D721Med (cell line): Measurements from ENCODE around the gene PTPRA.
"Not testable (repeated sequence)": the region's sequence is repeated elsewhere in the genome, so short reads cannot be mapped to it uniquely, and the experiment has no call there.

Source experiments
- DNase-seq: peaks from one replicate; pipeline ENCODE4 v3.0.0; 2011; ENCODE audit warnings: low spot score; ENCODE audit not compliant: insufficient read length
- FAIRE-seq: peaks from 2 replicates; lab custom pipeline; 2011; peaks lifted over from hg19 to GRCh38; lab: Jason Lieb, UNC
- TF ChIP-seq, protein P1 (sequence below): IDR thresholded peaks from 2 replicates; pipeline ENCODE4 v1.5.1; 2012; ENCODE audit warnings: mild to moderate bottlenecking, control low read depth; ENCODE audit not compliant: insufficient read depth; ENCODE audit errors: missing control alignments

PTPRA gene

DNA sequence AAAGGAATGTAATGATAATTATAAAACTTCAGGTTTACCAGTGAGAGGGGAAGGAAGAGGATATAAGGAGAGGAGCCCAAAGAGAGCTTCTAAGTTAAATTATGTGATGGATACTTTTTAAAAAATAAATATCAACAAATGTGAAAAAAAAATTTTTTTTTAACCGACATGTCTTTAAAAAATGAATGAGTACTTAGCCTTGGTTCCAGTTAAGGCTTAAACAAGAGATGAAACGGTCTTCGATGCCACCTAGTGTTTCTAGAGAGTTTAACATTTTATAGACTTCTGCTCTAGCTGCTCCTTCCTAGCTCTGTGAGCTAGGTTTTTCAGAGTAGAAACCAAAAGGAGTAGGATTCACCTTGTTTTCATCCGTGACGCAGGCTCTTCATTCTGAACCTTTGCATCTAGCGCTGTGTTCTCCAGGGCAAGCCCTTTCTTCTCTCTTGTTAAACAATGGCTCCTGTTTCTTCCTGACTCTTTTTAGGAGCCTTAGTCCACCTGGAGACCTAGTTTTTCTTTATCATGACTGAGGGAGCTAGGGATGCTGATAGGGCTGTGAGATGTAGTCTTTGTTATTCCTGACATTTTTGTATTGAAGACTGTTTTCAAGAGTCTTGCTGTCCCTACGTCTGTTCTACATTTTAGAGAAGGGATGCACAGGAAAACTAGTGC, 127.7 kb downstream of the PTPRA start:
- no peak for DNase-seq
- FAIRE-seq = no peak
- TF ChIP-seq, protein P1, sequence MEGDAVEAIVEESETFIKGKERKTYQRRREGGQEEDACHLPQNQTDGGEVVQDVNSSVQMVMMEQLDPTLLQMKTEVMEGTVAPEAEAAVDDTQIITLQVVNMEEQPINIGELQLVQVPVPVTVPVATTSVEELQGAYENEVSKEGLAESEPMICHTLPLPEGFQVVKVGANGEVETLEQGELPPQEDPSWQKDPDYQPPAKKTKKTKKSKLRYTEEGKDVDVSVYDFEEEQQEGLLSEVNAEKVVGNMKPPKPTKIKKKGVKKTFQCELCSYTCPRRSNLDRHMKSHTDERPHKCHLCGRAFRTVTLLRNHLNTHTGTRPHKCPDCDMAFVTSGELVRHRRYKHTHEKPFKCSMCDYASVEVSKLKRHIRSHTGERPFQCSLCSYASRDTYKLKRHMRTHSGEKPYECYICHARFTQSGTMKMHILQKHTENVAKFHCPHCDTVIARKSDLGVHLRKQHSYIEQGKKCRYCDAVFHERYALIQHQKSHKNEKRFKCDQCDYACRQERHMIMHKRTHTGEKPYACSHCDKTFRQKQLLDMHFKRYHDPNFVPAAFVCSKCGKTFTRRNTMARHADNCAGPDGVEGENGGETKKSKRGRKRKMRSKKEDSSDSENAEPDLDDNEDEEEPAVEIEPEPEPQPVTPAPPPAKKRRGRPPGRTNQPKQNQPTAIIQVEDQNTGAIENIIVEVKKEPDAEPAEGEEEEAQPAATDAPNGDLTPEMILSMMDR = peak; percentile 42

DNA sequence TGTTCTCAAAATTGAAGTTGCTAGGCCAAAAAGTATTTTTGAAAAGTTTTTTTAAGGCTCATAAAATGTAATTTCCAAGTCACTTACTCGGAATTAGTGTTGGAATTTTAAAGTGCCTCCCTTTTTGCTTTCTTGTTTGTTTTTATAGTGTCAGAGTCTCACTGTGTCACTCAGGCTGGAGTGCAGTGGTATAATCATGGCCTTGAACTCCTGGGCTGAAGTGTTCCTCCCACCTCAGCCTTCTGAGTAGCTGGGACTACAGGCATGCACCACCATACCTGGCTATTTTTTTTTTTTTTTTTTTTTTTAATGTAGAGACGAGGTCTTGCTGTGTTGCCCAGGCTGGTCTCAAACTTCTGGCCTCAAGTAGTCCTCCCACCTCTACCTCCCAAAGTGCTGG, 130.1 kb downstream of the PTPRA start:
- no peak for FAIRE-seq
- no peak for DNase-seq
- TF ChIP-seq, protein P1 = no peak

DNA sequence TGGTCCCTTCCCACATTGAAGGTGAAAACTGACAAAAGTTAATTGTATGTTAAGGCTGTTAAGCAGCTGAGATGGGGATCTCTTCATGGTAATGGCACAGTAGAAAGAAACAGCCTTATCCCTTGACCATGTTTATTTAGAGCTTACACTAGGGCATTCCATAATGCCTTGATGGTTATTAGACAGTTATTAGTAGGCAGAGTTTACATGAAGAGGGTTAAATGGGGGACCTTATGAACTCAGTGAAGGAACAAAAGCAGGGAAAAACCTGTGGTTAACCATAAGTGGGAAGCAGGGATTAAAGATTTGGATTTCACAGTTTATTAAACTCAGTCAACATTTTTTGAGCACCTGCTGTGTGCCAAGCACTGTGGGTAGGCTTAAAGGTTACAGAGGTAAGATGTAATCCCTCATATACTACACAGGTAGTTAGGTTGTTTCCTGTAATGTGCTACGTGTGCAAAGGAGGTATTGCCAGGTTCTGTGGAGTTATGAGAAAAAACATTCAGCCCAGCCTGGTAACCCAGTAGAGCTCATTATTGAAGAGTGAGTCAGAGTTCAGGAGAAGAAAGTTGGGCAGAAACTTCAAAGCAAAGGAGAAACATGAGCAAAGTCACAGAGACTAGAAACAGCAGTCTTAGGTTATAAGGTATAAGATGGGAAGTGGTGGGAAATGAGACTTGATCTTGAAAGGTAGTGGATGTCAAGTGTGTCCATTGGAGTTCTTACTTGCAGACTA, 137.9 kb downstream of the PTPRA start:
- TF ChIP-seq, protein P1 = no peak
- FAIRE-seq (no peak), DNase-seq (no peak)

DNA sequence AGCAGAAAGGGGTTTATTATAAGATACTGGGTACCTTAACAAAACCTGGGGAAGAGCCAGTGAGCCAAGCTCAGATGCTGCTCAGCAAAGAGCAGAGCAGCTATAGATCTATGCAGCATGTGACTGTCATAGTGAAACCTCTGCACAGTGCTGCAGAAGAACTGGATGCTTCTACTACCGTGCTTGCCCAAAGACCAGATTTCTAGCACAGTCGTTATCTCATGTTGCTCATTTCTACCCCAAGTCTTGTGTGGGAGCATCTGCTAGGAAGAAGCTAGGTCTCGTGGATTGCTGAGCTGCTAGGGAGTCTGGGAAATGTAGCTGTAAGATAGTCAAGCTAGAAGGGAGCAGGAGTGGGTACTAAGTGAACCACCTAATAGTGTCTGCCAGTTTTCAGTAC, 138.5 kb downstream of the PTPRA start:
- FAIRE-seq (no peak), DNase-seq (no peak)
- TF ChIP-seq, protein P1 = no peak

DNA sequence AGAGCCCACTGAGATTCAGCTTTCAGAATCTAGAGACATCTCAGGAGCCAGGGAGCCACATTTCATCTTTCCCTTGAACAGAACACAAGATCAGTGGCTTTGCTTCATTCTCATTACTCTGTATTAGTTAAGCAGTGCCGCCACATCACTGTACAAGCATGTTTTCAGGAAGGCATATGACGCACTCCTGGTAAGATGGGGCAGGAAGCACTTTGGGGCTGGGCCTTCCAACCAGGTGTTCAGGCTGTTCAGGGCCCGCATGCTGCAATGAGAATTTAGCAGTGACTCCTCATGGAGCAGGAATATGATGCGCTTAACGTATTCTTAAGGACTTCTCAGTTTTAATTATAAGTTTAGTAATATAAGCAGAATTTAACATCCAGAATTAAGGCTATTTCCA, 140.5 kb downstream of the PTPRA start:
- no peak for DNase-seq
- no peak for FAIRE-seq
- TF ChIP-seq, protein P1 = no peak

DNA sequence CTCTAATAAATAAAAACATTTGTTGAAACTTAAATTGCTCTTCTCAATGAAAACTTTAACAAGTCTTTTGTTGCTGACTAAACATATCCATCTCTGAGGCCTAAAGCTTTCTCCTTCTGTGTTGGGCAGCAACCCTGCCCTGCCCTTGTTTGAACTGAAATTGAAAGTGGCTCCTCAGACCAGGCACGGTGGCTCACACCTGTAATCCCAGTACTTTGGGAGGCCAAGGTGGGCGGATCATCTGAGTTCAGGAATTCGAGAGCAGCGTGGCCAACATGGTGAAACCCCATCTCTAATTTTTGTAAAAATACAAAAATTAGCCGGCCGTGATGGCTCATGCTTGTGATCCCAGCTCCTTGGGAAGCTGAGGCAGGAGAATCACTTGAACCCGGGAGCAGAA, 140.9 kb downstream of the PTPRA start:
- TF ChIP-seq, protein P1 = no peak
- DNase-seq (no peak), FAIRE-seq (no peak)

DNA sequence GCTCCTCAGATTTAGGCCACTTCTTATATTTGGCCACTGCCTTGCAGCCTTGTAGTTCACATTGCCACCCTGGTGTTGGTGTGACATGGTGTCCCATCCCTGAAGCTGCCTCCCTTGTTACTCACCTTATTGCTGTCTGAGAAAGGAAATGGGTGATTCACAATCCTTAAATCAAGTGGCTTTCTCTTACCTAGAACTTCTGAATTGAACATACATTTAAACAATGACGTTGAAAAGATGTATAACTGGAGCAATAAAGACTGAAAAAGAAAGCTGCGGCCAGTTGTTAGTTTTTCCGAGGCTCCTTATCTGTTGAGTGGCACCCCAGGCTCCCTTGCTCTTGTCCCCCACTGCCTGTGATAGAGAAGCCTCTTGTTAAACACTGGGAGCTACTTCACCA, 141.4 kb downstream of the PTPRA start:
- DNase-seq = no peak
- TF ChIP-seq, protein P1 = no peak
- FAIRE-seq = no peak

DNA sequence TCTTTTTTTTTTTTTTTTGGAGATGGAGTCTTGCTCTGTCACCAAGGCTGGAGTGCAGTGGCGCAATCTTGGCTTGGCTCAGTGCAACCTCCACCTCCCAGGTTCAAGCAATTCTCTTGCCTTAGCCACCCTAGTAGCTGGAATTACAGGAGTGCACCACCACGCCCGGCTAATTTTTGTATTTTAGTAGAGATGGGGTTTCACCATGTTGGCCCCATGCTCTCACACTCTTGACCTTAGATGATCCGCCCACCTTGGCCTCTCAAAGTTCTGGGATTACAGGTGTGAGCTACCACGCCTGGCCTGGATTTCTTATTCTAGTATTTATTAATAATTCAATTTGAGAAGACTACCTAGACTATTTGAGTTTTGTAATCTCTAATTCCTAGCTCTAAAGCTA, 142.0 kb downstream of the PTPRA start:
- FAIRE-seq, DNase-seq: not testable (repeated sequence)
